GM18867 (cell line): Measurements from ENCODE around the gene OSBPL8.

Source experiments
- ATAC-seq: cut with Tn5 transposase; IDR thresholded peaks from one replicate; pipeline ENCODE4 v1.9.1; 2021; ENCODE audit warnings: mild to moderate bottlenecking, moderate library complexity; ENCODE audit not compliant: unreplicated experiment

OSBPL8 gene

DNA sequence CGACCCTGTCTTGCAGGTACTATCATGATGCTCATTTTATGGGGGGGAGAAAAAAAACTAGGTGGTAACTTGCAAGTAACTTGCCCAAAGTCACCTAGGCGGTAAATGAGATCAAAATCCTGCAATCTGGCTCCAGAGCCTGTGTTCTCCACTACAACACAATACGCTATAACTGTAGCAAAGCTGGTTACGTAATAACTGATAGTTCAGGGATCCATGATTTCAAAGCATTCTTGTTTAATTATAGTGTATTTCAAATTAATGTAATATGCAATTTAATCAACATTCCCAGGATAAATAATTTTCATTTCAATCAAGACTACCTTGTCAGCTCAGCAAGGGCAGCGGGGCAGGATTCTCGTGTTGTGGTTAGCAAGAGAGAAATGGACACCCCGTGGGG is 243.1 kb downstream of the OSBPL8 start:
- no peak for ATAC-seq

- no peak for ATAC-seq
These were observed 246.3 kb downstream of the OSBPL8 start for GRCh38 chr12:76313299-76313698.

DNA sequence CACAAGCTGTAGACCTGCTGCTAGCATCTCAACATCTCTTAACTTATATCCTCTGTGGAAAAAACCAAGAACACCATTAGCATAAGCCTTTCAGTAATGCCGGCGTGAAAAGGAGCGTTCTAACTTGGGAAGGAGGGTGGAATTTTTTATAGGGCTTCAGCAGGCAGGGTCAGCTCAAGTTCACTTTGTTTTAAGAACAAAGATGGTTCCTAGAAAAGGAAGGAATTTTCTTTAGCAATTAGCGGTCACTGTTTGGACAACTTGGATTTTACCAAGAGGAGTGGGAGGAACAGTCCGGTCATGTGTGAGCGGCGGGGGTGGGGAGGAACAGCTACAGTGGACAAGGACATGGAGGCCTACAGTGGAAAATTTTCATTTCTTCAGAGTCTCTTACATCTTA is 247.3 kb downstream of the OSBPL8 start:
- no peak for ATAC-seq

DNA sequence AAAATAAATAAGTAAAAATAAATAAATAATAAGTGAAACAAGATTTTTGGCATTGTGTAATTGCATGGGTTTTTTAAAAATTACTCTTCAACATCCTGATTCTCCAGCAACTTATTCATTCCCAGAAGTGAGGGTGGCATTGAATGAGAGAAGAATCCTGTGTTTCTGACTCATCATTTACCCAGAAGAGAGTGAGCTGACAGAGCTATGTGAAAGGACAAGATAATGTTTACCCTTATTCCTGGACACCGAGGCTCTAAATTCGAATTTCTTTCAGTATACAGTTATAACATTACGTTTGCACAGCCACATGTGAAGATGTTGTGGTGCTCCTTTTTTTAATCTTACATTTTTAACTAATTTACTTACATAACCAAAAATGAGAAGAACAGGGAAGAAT is 247.8 kb downstream of the OSBPL8 start:
- ATAC-seq, result no peak

DNA sequence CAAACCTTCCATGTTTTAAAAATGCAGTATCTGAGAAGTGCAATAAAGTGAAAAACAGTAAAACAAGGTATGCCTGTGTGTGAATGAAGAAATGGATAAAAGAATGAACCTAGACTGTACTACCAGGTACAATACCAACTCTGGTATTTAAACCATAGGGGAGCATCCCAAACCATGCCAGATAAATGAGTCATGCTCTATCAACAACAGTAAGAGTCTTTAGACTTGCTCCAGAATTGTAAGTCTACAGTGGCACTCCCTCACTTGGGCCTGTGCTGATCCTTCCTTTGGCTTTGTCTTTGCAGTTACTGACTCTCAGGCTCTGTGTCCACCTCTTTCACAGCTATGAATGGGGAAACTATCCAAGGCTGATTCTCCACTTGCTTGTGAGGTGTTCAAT is 249.5 kb downstream of the OSBPL8 start:
- no peak for ATAC-seq

DNA sequence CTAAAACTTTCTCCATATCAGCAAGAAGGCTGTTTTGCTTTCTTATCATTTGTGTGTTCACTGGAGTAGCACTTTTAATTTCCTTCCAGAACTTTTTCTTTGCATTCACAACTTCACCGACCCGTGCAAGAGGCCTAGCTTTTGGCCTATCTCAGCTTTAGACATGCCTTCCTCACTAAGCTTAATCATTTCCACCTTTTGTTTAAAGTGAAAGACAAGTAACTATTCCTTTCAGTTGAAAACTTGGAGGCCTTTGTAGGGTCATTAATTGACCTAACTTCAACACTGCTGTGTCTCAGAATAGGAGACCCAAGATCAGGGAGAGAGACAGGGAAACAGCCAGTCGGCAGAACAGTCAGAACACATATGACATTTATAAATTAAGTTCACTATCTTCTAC is 250.7 kb downstream of the OSBPL8 start:
- no peak for ATAC-seq

DNA sequence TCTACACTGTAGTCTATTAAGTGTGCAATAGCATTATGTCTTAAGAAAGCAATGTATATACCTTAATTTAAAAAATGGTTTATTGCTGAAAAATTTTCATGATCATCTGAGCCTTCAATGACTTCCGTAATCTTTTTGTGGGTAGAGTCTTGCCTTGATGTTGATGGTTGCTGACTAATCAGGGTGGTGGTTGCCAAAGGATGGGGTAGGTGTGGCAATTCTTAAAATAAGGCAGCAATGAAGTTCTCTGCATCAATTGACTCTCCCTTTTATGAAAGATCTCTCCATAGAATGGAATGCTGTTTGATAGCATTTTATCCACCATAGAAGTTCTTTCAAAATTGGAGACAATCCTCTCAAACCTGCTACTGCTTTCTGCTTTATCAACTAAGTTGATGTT is 252.5 kb downstream of the OSBPL8 start:
- no peak for ATAC-seq

GRCh38 chr12:76303989-76304460 is 255.5 kb downstream of the OSBPL8 start:
- ATAC-seq, result no peak

DNA sequence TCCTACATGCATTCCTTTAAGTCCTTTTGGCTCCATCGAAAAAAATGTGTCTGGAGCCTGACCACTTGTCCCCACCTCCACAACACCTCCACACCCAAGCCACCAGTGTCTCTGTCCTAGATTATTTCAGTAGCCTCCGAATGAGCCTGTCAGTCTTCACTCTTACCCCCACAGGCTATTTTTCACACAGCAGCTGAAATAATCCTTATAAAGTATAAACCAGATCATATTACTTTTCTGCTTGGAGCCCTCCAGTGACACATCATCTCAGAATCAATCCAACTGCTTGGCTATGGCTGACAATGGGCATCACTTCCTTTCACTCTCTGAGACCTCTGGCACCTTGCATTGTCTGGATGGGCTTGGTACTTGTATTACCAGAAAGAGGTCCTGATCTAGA is 256.2 kb downstream of the OSBPL8 start:
- ATAC-seq, result no peak
